CD4-positive, alpha-beta T cell treated with Interleukin-10 for 1 hour (primary cell): ENCODE measurements around the gene EARS2.
"Not testable (repeated sequence)": the region's sequence is repeated elsewhere in the genome, so short reads cannot be mapped to it uniquely, and the experiment has no call there.

ENCODE experiments used
- DNase-seq: peaks from one replicate; pipeline ENCODE4 v3.0.0-alpha.2; 2020

The EARS2 gene

DNA sequence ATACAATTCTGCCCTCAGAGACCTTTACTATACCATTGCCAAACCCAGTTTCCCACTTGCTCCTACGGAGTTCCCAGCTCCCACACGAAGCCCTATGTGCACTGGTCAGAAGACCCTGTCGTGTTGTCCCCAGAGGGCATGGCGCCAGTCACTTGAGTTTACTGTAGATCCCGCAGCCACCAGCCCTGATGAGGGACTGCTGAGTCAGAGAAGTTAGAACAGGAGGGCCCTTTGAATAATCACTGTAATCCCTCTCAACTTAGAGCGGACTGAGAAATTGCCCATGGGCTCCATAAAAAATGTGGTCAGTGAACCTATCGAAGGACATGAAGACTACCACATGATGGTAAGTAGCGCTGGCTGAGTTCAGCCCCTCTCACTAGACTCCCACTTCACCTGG lies 9.6 kb upstream of the EARS2 start:
- DNase-seq = no peak

DNA sequence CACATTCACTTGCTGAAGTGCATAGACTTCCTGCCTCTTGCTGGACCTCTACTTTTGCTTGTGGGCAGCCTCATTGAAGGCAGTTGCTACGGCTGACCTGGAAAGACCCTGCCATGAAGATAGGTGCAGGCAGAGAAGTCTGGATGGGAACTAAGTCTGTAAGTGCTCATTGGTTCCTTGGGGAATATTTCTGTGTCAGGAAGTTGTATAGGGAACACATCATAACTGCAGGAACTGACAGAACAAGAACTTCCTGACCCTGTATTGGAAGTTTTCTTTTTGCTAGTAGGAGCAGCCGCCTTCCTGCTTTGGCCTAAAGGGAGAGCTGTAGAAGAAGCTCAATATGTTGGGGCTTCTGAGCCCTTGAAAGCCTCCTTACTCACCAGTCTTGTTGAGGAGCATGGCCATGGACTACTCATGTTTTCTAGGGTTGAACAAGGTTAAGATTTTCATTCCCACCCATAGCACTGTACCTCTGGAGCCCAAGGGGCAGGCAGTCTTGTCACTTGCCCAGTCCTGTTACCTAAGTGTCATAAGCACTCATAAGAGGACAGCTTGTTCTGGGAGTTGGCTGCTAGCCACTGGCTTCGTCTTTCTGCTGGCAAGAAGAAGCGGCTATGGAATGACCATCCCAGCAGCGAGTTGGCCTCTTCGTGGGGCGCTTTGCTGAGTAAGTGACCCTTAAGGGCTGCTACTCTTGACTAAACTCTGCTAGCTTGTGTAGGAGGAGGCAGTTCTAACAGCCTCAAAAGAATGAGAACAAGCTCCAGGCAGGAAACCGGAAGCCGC lies 7.6 kb upstream of the EARS2 start:
- no peak for DNase-seq

DNA sequence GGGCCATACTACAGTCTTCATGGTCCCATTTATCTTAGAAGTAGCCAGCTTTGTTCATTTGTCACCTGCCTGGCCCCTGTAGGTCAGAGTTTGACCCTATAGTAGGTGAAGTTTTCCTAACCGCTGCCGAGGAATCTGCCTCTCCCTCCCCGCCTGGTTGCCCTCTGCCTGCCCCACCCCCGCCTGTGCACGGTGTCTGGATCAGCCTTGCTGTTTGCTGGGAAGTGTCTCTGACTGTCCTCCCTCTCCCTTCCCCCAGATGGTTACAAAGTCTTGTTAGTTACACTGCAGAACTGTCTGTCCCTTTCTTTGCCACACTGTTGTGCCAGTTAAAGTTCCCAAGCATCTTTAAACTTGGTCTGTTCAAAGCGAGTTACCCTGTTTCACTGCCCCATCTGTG lies 6.0 kb upstream of the EARS2 start:
- no peak for DNase-seq

DNA sequence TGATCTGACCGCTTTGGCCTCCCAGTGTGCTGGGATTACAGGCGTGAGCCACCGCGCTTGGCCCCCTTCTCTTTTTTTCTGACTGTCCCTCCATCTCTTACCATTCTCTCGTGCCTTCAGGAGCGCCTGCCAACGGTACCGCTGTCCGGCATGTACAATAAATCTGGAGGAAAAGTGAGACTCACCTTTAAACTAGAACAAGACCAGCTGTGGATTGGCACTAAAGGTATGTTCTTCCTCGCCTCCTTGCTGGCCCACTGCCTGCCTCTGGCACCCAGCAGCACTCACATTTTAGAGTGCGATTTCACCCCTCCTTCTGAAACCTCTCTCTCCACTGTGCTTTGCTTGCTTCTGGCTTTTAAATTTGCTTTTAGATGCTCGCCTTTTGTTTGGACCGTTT lies 5.4 kb upstream of the EARS2 start:
- DNase-seq = no peak

DNA sequence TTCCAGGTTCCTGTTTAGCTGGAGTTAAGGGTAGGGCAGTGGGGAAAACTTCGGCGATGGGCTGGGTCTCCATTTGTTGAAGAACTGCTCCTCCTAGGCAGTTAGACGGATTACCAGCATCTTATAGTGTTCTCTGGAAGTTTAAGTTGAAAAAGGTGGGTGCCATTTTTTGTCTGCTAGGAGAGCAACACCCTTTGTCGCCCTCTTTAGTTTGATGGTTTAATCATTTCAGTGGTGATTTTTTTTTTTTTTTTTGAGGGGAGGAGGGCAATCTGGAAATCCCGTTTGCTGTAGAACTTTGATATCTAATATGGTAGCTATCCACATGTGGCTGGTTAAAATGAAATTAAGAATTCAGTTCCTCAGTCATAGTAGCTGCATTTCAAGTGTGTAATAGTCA lies 4.4 kb upstream of the EARS2 start:
- DNase-seq = no peak

DNA sequence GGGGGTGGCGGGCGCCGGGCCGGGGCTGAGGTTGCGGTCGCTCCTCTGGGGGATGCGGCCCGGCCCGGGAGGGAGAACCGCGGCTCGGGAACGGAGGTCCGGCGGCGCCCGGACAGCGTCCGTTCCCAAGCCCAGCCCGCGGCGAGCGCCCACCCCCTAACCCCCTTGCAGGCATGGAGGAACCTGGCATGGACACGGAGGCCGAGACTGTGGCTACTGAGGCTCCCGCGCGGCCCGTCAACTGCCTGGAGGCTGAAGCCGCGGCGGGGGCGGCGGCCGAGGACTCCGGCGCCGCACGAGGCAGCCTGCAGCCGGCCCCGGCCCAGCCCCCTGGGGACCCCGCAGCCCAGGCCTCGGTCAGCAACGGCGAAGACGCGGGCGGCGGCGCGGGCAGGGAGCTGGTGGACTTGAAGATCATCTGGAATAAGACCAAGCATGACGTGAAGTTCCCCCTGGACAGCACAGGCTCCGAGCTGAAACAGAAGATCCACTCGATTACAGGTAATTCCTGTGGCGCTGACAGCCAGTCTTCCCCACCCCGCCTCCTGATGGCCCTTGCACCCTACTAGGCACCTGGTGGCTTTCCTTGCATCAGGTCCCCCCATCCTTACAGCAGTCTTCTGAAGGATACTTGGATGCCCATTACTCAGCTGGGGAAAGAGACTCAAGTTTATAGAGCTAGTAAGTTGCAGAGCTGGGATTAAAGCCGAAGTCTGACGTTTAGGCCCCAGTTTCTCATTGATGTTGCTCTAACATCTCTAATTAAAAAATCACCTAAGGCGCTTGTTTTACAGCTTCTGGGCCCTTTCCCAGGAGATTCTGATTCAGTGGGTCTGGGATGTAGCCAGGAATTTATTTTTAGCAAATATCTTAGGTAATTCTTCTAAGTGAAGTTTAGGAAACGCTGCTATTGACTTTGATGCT lies 891 bp upstream of the EARS2 start:
- no peak for DNase-seq

DNA sequence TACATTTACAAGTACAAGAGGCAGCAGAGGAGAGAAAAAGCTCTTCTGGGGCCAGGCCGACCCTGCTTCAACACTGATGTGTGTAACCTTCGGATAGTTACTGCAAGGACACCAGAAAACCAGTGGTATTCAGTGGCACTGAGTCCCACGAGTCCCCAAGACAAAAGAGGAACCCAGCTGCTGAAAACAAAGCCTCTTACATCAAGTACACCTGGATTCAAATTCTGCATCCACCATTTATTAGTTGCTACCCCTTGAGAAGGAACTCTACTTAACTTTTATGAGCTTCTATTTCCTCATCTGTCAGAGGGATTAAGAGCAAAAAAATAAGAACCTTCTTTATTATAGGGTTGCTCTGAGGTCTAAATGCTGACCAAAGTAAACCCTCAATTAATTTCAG lies 2.6 kb downstream of the EARS2 start:
- DNase-seq = no peak

DNA sequence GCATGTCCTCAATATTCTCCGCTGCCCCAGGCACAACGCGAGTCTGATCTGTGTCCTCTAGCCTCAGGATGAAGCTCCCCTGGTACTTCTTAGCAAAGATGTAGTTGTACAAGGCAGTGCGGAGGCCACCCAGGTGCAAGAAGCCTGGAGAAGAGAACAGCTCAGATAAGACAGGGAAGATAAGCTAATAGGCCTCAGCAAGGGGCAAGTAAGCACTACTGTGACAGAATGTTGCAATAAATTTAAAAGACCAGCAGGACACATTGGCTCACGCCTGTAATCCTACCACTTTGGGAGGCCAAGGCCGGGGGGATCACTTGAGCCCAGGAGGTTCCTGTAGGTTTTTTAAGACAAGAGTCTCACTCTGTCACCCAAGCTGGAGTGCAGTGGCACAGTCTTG lies 5.0 kb downstream of the EARS2 start:
- no peak for DNase-seq

DNA sequence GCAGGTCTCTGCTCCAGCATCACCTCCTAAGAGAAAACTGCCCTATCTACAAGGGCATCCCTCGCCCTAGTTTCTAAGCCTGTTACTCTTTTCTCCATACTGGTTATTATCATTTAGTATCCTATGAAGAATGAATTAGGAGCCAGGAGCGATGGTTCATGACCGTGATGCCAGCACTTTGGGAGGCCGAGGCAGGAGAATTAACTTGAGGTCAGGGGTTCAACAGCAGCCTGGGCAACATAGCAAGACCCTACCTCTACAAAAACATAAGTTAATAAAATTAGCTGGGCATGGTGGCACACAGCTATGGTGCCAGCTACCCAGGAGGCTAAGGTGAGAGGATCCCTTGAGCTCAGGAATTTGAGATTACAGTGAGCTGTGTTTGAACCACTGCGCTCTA lies 7.2 kb downstream of the EARS2 start:
- no peak for DNase-seq

DNA sequence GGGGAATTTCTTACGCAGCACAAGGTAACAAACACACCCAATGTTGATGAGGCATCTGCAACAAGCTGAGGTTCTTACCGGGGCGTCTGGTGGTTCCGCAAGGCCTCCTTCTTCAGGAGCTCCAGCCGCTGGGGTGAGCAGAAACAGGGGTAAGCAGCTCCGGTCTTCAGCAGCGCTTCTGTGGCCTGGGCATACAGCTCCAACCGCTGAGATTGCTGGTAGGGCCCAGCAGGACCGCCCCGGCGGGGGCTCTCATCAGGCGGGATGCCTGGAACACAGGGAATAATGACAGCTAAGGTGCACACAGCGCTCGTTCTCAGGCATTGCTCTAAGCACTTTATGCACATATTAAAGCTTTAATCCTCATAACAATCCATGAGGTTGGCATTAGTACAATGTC lies 12.7 kb downstream of the EARS2 start:
- no peak for DNase-seq

DNA sequence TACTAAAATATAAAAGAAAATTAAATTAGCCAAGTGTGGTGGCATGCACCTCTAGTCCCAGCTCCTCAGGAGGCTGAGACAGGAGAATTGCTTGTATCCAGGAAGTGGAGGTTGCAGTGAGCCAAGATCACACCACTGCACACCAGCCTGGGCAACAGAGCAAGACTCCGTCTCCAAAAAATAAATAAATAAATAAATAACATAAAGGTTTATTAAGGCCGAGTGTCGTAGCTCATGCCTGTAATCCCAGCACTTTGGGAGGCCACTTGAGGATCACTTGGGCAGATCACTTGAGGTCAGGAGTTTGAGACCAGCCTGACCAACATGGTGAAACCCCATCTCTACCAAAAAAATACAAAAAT lies 16.4 kb downstream of the EARS2 start:
- DNase-seq = not testable (repeated sequence)

DNA sequence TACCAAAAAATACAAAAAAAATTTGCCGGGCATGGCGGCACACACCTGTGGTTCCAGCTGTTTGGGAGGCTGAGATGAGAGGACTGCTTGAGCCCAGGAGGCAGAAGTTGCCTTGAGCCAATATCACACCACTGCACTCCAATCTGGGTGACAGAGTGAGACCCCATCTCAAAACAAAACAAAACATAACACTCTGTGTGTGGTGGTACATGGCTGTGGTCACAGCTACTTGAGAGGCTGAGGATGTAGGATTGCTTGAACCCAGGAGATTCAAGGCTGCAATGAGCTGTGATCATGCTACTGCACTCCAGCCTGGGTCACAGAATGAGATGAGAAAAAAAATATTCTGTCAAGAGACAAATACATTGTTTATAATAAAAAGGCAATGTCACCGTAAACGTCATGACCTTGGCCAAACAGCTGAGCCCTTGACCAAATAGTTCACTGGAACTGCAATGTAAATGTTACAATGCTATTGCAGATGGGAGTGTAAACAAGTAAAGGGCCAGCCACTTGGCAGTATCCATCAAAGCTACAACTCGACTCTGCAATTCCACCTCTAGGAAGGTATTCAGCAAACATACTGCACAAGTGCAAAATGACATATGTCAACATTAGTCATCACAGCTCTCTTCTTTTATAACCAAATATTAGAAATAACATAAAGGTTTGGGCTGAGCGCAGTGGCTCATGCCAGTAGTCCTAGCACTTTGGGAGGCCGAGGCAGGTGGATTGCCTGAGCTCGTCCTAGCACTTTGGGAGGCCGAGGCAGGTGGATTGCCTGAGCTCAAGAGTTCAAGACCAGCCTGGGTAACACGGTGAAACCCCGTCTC lies 16.9 kb downstream of the EARS2 start:
- DNase-seq = no peak

DNA sequence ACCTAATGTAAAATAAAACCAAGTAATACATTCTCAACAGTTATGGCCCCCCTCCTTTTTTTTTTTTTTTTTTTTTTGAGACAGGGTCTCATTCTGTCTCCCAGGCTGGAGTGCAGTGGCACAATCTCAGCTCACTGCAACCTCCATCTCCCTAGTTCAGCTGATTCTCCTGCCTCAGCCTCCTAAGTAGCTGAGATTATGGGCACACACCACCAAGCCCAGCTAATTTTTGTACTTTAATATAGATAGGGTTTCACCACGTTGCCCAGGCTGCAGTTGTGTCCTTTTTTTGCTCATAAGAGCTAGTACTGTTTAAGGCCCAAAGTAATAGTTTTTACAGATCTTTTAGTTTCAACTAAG lies 18.3 kb downstream of the EARS2 start:
- DNase-seq = no peak

DNA sequence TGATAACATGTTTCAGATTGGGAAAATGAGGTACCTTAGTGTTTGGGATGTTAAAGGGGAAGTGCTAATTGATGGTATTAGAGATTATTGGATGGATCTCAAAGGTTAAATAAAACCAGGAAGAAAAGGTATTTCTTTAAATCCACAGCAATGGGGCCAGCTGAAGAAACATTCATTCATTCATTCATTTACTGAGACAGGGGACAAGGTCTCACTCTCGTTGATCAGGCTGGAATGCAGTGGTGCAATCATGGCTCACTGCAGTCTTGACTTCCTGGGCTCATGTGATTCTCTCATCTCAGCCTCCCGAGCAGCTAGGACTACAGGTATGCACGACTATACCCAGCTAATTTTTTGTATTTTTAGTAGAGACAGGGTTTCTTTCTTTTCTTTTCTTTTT lies 19.8 kb downstream of the EARS2 start:
- no peak for DNase-seq

DNA sequence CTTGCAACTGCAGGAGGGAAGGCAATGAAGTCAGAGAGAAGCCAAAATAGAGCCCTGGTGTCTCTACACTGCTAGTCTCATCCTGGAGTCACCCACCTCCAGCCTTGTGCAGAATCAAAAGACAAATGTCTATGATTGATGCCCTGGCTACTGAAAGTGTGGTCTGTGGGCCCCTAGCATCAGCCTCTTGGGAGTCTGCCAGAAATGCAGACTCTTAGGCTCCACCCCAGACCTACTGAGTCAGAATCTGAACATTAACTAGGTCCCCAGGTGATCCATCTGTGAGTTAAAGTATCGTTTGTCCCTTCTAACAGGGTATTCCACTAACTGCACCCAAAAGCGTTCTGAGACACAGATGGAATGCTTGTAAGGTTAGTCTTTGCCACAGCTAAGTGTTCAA lies 21.2 kb downstream of the EARS2 start:
- no peak for DNase-seq

DNA sequence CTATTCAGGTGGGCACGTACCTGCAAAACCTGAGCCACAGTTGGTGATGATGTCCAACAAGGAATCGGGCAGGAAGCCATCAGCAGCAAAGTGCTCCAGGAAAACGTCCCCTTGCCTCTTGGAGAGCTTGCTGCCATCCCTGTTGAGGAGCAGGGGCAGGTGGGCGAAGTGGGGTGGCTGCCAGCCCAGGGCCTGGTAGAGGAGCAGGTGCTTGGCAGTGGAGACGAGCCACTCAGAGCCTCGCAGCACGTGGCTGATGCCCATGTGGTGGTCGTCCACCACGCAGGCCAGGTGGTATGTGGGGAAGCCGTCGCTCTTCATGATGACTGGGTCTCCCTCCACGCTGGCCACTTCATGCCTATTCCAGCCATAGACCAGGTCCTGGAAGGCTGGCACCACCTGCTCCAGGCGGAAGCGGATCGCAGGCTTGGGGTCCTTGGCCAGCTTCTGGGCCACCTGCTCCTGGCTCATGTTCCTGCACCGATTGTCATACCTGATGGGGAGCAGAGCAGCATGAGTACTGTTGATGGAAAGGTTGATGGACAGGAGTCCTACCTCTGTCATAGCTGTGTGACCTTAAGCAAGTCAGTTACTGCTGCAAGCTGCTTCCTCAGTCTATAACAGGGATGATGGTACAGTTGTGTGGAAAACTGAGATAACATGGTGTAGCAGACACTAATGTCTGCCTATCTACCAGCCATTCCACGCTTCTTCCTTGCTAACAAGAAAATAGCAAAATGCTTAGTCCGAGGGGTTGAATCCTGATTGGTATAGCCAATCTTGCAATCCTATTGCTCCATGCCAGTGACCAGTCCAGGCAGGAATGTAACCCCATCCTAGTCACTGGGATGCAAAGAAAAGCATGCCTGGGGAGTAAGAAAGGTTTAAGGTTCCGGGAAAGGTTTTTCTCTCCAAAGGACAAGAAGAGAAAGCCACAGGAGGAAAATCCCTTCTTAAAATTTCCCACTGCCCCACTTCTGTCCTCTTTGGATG lies 22.0 kb downstream of the EARS2 start:
- no peak for DNase-seq

DNA sequence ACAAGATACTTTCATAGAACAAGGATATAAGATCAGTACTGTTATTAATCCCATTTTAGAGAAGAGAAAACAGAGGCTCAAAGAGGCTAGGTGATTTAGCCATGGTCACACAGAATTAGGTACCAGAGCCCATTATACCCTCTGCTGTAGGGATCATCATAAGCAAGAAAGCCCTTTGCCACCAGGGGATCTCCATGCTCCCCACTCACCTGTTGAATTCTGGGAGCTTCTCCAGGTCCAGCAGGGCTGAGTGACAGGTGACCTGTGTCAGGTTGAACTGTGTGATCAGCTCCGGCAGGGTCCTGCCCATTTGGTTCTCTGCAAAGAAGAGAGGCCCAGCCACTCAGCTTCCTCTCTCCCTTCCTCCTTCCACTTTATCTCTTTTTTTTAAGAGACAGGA lies 24.7 kb downstream of the EARS2 start:
- DNase-seq = no peak

DNA sequence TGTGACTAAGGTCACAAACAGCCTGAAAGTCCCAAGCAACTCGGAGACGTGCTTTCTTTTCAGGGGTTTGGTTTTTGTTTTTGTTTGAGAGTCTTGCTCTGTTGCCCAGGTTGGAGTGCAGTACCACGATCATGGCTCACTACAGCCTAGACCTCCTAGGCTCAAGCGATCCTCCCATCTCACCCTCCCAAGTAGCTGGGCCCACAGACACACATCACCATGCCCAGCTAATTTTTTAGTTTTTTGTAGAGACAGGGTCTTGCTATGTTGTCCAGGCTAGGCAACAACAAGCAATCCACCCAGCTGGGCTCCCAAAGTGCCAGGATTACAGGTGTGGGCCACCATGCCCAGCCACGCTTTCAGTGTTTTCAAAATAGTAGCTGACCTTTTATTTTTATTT lies 27.1 kb downstream of the EARS2 start:
- DNase-seq = no peak

DNA sequence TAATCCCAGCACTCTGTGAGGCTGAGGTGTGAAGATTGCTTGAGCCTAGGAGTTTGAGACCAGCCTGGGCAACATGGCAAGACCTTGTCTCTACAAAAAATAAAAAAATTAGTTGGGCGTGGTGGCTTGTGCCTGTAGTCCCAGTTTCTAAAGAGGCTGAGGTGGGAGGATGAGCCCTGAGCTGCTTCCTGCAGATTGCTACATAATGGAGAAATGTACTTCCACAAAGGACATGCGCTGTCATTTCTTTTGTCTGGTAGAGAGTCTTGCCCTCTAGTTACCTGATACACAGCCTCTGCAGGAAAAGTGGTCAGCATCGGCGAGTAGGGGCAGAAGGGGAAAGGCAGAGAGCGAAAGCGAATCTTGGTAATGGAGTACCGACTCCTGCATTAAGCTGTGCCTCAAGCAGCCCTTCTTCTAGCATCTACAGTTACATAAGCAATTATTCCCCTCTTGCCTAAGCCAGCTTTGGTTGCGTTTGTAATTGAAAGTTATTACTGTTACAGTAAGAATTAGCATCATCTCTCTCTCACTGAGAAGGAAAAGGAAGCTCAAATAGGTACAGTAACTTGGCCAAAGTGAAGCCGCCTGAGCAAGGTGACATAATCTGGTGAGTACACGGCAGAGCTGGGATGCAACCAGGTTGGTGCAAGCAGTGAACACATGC lies 28.4 kb downstream of the EARS2 start:
- no peak for DNase-seq

DNA sequence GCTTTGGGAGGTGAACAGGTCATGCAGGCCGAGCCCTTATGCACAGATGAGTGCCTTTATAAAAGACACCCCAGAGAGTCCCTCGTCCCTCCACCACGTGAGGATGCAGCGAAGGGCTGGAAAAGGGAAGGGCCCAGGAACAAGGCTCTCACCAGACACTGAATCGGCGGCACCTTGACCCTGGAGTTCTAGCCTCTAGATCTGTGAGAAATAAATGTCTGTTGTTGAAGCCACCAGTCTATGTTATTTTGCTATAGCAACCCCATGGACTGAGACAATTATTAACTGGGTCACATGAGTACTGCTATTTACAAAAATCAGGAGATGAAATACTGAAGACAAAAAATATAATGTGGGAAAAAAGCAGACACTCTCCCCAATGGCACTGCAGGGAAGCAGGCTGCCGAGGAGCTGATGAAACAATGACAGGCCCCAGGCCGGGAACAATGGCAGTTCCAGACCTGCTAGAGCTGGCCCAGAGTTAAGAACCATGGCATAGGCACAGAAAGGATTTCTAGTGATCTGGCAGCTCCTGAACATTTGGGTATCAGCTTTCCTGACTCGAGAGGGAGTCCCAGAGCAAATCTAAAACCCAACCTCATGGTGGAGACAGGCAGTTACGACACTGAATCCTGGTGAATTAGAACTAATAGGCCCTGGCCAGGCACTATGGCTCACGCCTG lies 29.0 kb downstream of the EARS2 start:
- DNase-seq = no peak

DNA sequence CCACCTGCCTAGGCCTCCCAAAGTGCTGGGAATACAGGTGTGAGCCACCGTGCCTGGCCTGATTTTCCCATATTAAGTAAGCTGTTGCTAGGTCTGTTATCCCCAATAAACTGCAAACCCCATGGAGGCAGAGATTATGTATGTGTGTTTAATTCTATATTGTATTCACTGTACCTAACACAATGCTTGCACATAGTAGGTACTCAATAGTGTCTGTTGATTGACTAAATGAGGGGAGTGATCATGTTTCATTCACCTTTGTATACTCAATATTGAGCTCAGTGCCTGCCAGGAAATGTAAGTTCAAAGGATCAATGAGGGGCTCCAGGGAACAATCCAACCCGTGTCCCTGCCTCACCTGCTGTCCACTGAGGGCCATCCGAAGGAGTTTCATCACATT lies 32.3 kb downstream of the EARS2 start:
- no peak for DNase-seq
